ENCODE data around the gene PCDHB3. TPM values are rescaled to one million over a fixed set of nuclear protein-coding genes. Genes with fewer than 3 reads are reported as not detected.

Gene PCDHB3
- total and polyA plus RNA-seq, 2 experiments from 2014 or later, result 0.76 to 4.1 TPM

Other genes with a start within 250 kb of the PCDHB3 start
- 9.7 and 13.8 TPM in 2 replicates for gene PCDHA10, start 244.6 kb upstream of the PCDHB3 start, total RNA-seq
- gene PCDHA10, start 244.6 kb upstream of the PCDHB3 start, polyA plus RNA-seq, result 7.4 and 7.7 TPM in 2 replicates
- 1.8 and 4.5 TPM in 2 replicates for gene PCDHA11, start 231.5 kb upstream of the PCDHB3 start, total RNA-seq
- gene PCDHA11, start 231.5 kb upstream of the PCDHB3 start, polyA plus RNA-seq, result 2.5 TPM in 2 replicates
- 18.7 TPM in 2 replicates for gene PCDHA12, start 225.2 kb upstream of the PCDHB3 start, total RNA-seq
- gene PCDHA12, start 225.2 kb upstream of the PCDHB3 start, polyA plus RNA-seq, result 7.2 and 7.8 TPM in 2 replicates
- 4.1 and 4.3 TPM in 2 replicates for gene PCDHA13, start 218.3 kb upstream of the PCDHB3 start, total RNA-seq
- gene PCDHA13, start 218.3 kb upstream of the PCDHB3 start, polyA plus RNA-seq, result 0.27 and 1.2 TPM in 2 replicates
- gene PCDHAC1, start 174.2 kb upstream of the PCDHB3 start, total RNA-seq, result 6.3 and 7.0 TPM in 2 replicates
- gene PCDHAC1, start 174.2 kb upstream of the PCDHB3 start, polyA plus RNA-seq, result 0.41 and 1.3 TPM in 2 replicates
- 6.8 and 11.3 TPM in 2 replicates for gene PCDHAC2, start 134.0 kb upstream of the PCDHB3 start, total RNA-seq
- 5.4 and 6.4 TPM in 2 replicates for gene PCDHAC2, start 134.0 kb upstream of the PCDHB3 start, polyA plus RNA-seq
- 0.16 and 0.17 TPM in 2 replicates for gene PCDHB1, start 49.1 kb upstream of the PCDHB3 start, total RNA-seq
- gene PCDHB1, start 49.1 kb upstream of the PCDHB3 start, polyA plus RNA-seq, result not detected in 2 replicates
- 23.0 and 27.7 TPM in 2 replicates for gene PCDHB2, start 5.9 kb upstream of the PCDHB3 start, total RNA-seq
- 27.3 and 29.4 TPM in 2 replicates for gene PCDHB2, start 5.9 kb upstream of the PCDHB3 start, polyA plus RNA-seq
- 1.9 and 2.5 TPM in 2 replicates for gene PCDHB4, start 21.3 kb downstream of the PCDHB3 start, total RNA-seq
- 0.29 and 0.94 TPM in 2 replicates for gene PCDHB4, start 21.3 kb downstream of the PCDHB3 start, polyA plus RNA-seq
- gene PCDHB5, start 34.7 kb downstream of the PCDHB3 start, total RNA-seq, result 7.0 TPM in 2 replicates
- 6.2 and 6.4 TPM in 2 replicates for gene PCDHB5, start 34.7 kb downstream of the PCDHB3 start, polyA plus RNA-seq
- 0.56 and 1.1 TPM in 2 replicates for gene PCDHB6, start 49.6 kb downstream of the PCDHB3 start, total RNA-seq
- gene PCDHB6, start 49.6 kb downstream of the PCDHB3 start, polyA plus RNA-seq, result not detected in 2 replicates
- 0.48 and 0.53 TPM in 2 replicates for gene PCDHB7, start 72.2 kb downstream of the PCDHB3 start, total RNA-seq
- gene PCDHB7, start 72.2 kb downstream of the PCDHB3 start, polyA plus RNA-seq, result 0.51 and 0.56 TPM in 2 replicates
- gene PCDHB8, start 77.3 kb downstream of the PCDHB3 start, total RNA-seq, result 0.24 and 0.63 TPM in 2 replicates
- 0.17 and 0.75 TPM in 2 replicates for gene PCDHB8, start 77.3 kb downstream of the PCDHB3 start, polyA plus RNA-seq
- 2.2 and 3.4 TPM in 2 replicates for gene PCDHB16, start 81.9 kb downstream of the PCDHB3 start, total RNA-seq
- 3.3 and 4.0 TPM in 2 replicates for gene PCDHB16, start 81.9 kb downstream of the PCDHB3 start, polyA plus RNA-seq
- gene PCDHB9, start 86.7 kb downstream of the PCDHB3 start, total RNA-seq, result 1.2 and 2.3 TPM in 2 replicates
- gene PCDHB9, start 86.7 kb downstream of the PCDHB3 start, polyA plus RNA-seq, result 0.33 and 1.0 TPM in 2 replicates
- 2.4 and 3.1 TPM in 2 replicates for gene PCDHB10, start 91.9 kb downstream of the PCDHB3 start, total RNA-seq
- gene PCDHB10, start 91.9 kb downstream of the PCDHB3 start, polyA plus RNA-seq, result 2.7 and 2.8 TPM in 2 replicates
- gene PCDHB11, start 99.2 kb downstream of the PCDHB3 start, total RNA-seq, result 0.92 and 2.1 TPM in 2 replicates
- gene PCDHB11, start 99.2 kb downstream of the PCDHB3 start, polyA plus RNA-seq, result 1.2 and 1.8 TPM in 2 replicates
- 1.1 and 1.4 TPM in 2 replicates for gene PCDHB12, start 108.2 kb downstream of the PCDHB3 start, total RNA-seq
- 0.86 and 0.97 TPM in 2 replicates for gene PCDHB12, start 108.2 kb downstream of the PCDHB3 start, polyA plus RNA-seq
- gene PCDHB13, start 113.4 kb downstream of the PCDHB3 start, total RNA-seq, result 1.9 and 2.0 TPM in 2 replicates
- gene PCDHB13, start 113.4 kb downstream of the PCDHB3 start, polyA plus RNA-seq, result 0.50 and 1.1 TPM in 2 replicates
- 3.9 and 4.3 TPM in 2 replicates for gene PCDHB14, start 122.9 kb downstream of the PCDHB3 start, total RNA-seq
- gene PCDHB14, start 122.9 kb downstream of the PCDHB3 start, polyA plus RNA-seq, result 2.2 and 3.0 TPM in 2 replicates
- 1.8 and 3.3 TPM in 2 replicates for gene PCDHB15, start 144.9 kb downstream of the PCDHB3 start, total RNA-seq
- gene PCDHB15, start 144.9 kb downstream of the PCDHB3 start, polyA plus RNA-seq, result 2.0 and 2.6 TPM in 2 replicates
- 0.50 and 1.7 TPM in 2 replicates for gene SLC25A2, start 203.6 kb downstream of the PCDHB3 start, total RNA-seq
- gene SLC25A2, start 203.6 kb downstream of the PCDHB3 start, polyA plus RNA-seq, result not detected in 2 replicates
- gene TAF7, start 220.3 kb downstream of the PCDHB3 start, total RNA-seq, result 85.2 and 96.9 TPM in 2 replicates
- gene TAF7, start 220.3 kb downstream of the PCDHB3 start, polyA plus RNA-seq, result 103 and 107 TPM in 2 replicates
- 0.24 and 0.33 TPM in 2 replicates for gene PCDHGA1, start 230.0 kb downstream of the PCDHB3 start, total RNA-seq
- gene PCDHGA1, start 230.0 kb downstream of the PCDHB3 start, polyA plus RNA-seq, result not detected in 2 replicates
- gene PCDHGA2, start 238.3 kb downstream of the PCDHB3 start, total RNA-seq, result 0.08 TPM in 1 of 2 replicates, not detected in the other
- 0.10 TPM in 1 of 2 replicates, not detected in the other for gene PCDHGA2, start 238.3 kb downstream of the PCDHB3 start, polyA plus RNA-seq
- gene PCDHGA3, start 243.4 kb downstream of the PCDHB3 start, total RNA-seq, result not detected in 2 replicates
- gene PCDHGA3, start 243.4 kb downstream of the PCDHB3 start, polyA plus RNA-seq, result 0.45 TPM in 1 of 2 replicates, not detected in the other
- gene PCDHGB1, start 249.6 kb downstream of the PCDHB3 start, total RNA-seq, result 0.24 and 0.53 TPM in 2 replicates
- gene PCDHGB1, start 249.6 kb downstream of the PCDHB3 start, polyA plus RNA-seq, result 0.57 TPM in 1 of 2 replicates, not detected in the other

Data from hepatocyte (in vitro differentiated cells).